NCI-H82 treated with DMSO at 0.1 percent for 48 hours (cell line): ENCODE measurements around the gene PHF19.

Experiments
- DNase-seq: peaks from one replicate; lab custom pipeline; 2025; ENCODE audit not compliant: unreplicated experiment; lab: John Stamatoyannopoulos, UW

PHF19 gene

DNA sequence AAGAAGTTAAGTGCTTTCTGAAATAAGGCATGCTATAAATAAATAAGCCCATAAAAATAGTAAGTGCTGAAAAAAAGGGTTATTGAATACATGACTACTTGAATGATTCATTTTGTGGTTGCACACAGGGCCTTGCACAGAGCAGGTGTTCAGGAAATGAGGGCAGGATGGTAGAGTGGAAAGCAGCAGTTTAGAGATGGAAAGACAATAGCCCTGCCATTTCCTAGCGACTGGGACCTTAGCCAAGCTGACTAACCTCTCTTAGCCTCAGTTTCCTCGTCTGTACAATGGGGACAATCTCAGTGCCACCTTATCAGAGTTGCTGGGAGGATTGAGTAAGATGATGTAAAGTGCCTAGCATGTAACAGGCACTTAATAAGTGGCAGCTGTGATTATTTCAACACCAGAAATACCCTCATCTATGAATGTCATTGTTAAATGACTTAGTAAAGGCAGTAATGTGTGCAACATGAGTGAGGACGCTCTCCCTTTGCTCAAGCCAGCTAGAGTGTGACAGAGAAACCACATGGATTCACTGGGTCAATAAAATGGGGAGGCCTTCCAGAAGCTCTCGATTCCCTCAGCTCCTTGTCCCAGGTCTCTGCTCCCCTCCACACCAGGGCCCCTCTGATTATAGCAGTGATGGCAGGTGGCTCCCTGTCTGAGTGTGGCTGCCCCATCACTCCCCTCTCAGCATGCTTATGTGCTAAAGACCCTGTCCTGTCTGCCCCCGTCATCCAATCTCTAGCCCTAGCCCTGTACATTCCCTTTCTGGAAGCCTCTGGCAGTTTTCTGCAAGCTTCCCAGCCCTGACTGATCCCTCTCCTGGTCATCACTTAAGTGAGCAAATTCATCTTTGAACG lies 16.0 kb upstream of the PHF19 start:
- DNase-seq: no peak

DNA sequence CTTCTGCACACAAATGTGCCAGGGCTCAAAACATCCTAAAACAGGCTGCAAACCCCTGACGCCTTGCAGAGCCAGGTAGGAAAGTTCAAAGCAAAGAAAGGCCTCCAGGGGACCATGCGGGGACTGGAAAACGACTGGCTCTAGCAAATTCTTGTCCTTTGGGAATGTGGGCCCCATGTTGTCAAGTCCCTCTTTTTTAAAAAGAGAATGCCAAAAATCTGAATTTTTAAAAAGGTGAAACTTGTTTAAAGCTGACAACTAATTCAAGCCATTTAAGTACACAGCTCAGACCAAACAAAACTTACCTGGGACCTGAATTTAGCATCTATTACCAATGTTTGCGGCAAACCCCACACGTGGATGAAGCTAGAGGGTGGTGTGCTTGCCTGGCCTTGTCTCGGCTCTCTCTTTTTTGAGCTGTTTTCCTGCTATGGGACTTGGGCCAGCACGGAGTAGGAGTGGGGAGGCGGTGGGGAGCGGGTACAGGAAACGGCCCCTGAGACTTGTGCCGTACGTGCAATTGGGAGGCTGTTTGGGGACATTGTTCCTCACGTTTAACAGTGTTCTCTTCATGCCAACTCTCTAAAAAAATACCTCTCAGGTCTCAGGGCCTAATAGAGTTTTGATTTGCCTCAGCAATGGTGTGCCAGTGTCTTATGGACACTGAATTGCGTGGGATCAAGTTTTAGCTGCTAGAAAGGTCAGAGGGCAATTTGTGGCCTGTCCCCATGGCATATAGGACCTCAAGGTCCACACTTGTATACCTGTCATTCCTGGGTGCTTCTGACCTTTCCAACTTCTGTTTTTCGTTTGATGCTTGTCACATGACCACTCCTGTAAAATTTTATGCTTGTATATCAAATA lies 15.1 kb upstream of the PHF19 start:
- DNase-seq: no peak

DNA sequence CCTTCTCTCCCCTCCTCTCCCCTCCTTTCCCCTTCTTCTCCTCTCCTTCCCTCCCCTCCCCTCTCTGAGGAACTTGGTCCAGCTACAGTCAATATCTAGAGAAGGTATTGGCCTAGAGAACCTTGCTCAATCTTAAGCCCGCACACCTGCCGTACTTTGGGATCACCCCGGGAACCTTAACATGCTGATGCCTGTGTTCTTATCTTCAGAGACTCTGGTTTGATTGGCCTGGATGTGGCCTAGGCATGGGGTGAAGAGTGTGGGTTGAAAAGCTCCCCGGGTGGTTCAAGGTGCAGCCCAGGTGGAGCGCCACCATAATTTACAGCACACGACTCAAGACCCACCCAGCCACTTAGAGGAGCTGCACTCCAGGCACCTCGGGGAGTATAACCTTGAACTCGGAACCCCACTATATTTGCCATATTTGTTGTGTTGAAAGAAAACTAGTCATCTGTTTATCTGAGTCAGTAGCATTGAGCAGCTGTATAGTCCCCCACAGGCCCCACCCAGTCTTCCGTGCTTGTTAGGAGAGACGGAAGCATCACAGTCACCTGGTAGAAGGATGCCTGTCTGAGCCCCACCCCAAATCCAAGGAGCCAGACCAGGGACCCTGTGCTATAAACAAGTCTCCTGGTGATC lies 14.4 kb upstream of the PHF19 start:
- DNase-seq: no peak

DNA sequence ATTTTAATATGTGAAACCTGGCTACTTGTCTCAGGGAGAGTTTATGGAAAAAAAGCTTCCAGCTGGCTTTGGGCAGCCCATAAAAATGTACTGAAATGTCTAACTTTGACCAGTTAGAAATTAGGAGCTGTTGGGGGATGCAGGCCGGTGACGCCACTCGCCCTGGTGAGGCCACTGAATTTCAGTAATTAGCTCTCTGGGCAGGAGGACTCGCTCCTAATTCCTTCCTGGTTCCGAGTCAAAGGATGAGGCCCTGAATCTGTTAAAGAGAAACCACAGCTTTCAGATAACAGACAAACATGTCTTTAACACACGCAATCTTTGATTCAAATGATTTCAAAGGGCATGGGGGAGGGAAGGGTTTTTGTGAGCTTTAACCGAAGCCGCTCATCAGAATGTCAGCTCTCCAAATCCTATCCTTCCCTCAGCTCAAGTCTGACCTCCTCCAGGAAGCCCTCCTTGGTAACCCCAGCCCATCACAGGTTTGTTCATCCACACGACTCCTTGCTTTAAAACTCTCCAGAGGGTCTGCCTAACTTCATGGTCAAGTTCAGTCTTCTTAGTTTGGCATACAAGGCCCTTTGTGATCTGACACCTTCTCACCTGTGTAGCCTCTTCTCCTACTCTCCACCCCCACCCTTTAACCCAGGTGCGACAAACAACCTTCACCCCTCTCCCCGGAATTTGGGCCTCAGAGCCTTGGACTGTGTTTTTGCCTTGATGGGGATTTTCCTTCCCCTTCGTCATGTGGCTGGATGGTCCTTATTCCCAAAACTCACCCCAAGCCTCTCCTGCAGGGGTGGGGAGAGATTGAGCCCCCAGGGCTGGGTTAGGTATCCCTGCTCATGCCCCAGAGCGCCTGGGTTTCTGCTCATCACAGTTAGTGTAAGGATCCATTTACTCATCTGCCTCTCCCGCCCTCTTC lies 13.6 kb upstream of the PHF19 start:
- no peak for DNase-seq

DNA sequence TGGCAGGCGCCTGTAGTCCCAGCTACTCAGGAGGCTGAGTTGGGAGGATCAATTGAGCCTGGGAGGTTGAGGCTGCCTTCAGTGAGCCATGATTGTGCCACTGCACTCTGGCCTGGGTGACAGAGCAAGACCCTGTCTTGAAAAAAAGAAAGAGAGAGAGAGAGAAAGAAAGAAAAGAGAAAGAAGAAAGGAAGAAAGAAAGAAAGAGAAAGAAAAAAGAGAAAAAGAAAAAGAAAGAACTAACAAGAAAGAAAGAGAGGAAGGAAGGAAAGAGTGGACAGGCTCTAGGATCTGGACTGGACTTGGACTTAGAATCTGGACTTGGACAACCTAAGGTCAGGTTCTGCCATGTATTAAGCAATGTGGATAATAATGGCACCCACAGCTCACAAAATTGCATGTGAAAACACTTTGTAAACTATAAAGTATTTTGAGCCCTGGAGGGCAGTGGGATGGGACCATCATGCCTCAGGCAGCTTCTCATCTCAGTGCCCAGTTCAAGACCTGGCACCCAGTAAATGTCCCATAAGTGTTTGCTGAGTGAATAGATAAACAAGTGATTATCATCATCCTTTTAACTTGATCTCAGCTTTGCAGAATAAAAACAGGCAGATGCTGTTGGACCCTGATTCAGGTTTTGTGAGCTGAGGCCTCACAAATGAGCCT lies 12.8 kb upstream of the PHF19 start:
- DNase-seq: peak; percentile 23

DNA sequence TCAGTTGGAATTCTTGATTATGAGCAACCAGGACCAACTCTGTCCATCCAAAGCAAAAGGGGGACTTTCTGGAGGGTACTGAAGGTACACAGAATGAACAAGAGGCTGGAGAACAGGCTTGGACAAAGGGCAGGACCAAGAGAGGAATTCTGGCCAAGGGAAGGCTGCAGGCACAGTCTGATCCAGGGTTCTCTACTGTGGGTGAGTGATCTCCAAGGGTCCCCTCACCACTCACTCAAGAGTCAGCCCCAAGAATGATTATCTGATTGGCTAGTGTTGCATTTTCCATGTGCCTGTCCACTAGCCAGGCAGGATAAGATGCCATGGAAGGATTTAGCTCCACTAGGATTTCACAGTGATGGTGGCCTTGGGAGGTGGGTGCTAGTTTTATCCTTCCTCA lies 11.6 kb upstream of the PHF19 start:
- no peak for DNase-seq

DNA sequence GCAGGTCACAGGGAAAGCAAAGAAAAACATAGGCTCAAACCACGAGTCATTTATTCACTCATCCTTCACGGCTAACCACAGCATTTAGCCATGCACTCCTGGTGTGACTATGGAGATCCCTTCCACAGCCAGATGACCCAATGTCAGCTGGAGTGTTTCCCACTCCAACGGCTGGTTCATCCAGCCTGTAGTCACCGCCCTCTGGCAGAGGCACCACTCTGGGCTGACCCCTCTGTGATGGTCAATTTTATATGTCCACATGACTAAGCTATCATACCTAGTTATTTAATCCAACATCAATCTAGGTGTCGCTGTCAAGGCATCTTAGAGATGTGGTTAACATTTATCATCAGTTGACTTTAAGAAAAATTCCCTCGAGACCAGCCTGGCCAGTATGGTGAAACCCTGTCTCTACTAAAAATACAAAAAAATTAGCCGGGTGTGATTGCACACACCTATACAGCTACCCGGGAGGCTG lies 9.5 kb upstream of the PHF19 start:
- no peak for DNase-seq

DNA sequence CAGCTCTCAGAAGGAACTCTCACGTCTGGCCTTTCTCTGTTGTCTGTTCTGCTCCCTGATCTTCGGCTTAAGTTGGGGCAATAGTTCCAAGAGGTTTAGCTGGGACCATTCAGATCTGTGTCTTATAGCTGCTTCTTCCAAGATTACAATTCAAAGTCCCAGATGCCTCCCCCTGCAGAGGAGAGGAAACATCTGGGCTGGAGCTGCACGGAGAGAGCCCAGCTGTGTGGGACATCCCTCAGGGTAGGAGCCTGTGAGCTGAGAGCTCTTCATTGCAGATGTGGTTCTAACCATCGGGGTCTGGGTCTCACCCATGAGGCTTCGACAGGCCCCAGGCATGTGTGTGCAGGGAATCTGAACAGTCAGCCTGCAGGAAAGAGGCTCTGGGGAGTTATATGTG lies 9.0 kb upstream of the PHF19 start:
- no peak for DNase-seq

DNA sequence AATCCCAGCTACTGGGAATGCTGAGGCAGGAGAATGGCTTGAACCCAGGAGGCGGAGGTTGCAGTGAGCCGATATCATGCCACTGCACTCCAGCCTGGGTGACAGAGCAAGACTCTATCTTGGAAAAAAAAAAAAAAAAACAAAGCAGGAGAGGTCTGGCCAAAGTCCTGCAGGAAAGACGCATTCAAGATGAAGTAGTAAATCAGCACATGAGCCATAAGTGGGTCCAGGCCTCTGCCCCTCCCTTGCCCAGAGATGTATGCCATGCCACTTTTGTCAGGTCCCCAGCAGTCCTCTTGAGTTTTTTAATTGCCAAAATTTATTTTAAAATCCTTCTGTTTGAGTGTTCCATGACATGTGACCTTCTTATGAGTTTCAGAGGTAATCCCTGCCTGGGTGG lies 8.5 kb upstream of the PHF19 start:
- DNase-seq: no peak

DNA sequence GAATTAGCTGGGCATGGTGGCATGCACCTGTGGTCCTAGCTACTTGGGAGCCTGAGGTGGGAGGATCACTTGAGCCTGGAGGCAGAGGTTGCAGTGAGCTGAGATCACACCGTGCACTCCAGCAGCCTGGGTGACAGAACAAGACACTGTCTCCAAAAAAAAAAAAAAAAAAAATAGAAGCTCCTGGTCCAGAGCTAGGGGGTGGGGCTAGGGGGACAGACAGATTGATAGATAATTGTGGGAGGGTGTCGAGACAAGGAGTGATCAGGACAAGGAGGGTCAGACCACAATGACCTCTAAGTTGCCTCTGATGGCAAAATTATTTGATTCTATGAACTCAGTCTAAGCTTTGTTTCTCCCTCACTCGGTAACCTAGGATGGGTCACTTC lies 6.6 kb upstream of the PHF19 start:
- no peak for DNase-seq

DNA sequence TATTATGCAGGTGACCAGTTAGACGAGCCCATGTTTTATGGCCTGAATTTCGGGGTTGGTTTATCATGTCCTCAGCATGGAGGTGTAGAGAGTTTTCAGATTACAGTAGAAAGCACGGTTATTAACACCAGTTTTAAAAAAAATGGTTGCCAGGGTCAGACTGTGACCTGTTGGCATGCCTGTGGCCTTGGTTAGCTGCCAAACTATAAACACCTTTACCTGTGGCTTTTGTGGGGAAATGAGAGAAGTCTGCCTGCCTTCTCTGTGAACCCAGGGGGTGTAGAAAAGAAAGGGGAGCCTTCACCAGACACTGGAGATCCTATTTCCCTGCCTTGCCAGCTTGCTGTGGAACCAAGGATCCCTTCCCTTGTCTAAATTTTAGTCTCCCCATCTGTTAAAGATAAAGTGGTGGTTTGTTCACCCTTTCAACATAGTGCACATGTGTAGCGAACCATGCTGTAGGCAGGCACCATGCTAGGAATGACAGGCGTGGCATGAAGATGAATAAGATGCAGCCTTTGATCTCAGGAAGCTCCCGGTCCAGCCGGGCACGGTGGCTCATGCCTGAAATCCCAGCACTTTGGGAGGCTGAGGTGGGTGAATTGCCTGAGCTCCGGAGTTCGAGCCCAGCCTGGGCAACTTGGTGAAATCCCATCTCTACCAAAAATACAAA lies 6.1 kb upstream of the PHF19 start:
- no peak for DNase-seq

DNA sequence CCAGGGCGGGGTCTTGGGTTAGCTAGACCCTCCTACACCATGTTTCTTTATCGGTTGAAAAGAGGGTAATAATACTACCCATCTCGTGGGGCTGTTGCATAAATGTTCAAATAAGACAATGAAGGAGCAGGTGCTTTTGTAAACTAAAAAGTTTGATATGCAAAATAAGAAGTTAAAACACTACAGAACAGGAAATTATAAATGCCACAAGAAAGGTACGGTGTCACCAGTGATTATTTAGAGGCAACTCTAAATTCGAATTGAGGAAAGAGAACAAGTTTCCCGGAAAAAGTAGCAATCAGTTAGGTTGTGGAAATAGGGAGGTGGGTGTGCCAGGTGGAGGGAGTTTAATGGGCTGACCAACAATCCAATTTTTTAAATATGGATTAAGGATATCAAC lies 2.5 kb upstream of the PHF19 start:
- DNase-seq: no peak

DNA sequence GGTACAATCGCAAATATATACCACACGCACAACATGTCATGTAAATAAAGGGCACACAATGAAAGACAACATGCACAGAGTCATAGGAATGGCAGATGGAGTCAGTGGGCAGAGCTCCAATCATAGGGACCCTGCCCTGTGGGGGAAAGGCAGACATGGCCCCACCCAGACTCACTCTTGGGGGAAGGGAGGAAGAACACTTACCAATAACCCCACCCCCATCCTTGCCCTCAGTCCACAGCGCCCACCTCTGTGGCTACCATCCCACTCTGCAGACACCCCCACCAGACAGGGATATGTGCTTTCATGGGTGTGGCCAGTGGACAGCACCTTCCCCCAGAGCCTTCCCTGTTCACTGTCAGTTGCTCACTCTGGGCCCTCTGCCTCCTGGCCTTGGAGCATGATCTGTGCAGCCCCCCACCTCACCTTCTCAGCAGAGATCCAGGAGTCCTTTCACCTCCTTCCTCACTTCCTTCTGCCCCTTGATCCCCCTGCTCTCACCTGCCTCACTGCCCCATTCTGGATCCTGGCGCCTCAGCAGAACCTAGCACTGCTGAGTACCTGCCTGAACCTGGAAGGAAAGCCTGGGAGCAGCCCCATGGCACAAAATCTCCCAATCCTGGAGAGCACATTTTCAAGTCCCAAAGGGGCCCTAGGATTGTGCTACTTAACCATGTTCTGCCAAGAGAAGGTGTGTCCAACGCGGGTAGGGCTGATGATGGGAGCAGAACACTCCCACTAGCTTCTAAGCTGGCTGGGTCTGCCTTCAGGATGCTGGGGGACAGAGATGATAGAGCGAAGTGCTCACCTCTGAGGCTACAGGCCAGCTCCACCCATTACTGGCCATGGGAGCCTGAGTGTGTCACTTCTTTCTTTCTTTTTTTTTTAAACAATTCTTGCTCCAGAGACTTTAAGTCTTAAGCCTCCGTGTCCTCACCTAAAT lies 1.5 kb upstream of the PHF19 start:
- DNase-seq: peak; percentile 38

DNA sequence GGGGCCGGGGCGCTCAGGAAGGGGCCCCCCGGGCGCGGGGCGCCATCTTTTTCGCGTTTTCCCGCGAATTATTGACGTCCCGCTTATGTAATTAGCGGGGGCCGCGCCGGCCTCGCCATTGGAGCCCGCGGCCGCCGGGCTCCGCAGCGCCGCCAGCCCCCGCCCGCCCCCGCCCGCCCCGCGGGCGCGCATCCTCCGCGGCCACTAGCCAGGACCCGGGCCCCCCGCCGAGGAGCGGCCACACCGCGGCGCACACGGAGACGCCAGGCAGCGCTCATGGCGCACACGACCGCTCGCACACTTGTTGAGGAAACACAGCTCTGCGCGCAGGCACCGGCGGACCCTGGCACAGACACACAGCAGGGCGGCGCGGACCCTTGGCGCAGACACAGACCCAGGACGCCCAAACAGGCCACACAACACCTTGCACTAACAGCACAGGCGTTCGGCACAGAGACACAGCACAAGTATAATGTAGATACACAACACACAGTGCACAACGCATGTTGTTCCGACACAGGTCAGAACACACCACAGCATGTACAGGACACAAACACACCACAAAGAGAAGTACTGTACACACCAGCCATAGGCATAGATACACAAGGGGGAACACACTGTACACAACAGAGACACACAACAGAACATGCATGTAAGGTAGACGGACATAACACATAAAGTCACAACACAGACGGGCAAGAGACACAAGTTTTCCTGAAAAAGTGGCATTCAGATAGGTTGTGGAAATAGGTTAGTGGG lies 467 bp upstream of the PHF19 start:
- DNase-seq: peak; percentile 30

DNA sequence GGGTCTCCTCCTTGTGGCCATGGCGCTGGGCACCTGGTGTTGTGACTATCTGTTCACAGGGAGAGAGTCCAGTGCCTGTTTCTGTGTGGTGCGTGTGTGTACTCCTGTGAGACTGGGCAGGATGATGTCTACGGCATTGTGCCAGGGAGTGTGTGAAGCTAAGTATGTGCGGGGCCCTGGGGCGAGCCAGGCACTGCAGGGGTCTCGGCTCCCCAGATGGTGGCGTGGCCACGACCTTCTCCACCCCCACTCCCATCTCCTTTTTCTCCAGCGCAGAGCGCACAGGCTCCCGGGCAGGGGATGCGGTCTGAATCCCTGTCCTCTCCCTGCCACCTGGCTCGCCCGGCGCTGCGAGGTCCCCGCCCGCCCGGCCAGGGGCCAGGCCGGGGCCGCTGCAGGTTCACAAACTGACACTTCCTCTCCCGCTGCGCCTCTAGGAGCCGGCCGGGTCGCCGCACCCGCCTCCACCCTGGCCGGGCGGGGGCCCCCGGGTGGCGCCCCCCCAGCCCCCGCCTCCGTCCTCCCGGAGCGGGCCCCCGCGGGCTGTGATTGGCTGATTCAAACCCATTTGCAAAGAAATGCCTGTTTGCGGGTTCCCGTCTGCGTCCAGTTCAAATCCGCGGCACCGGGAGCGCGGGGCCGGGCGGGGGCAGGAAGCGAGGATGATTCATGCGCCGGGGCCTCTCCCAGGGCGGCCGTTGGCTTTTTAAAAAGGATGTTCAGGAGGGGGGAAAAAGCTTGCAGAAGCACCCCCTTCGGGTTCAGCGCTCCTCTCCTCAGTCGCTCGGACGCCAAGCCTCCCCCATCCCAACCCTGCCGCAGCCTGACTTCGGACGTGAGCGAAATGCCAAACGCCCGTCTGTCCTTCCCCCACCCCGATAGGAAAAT lies 790 bp downstream of the PHF19 start:
- DNase-seq: peak; percentile 71

DNA sequence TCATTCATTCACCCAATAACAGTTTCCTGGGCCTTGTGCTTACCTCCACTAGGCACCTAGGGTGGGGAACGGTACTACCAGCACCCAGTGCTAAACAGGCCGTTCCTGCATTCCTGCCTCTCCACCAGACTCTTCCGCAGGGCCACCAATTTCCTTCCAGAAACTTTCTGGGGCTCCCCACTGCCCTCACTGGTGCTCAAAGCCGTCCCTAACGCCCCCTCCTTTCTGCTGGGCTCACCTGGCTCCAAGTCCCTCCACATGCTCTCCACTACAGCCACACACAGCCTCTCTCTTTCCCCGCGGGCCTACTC lies 1.4 kb downstream of the PHF19 start:
- no peak for DNase-seq

DNA sequence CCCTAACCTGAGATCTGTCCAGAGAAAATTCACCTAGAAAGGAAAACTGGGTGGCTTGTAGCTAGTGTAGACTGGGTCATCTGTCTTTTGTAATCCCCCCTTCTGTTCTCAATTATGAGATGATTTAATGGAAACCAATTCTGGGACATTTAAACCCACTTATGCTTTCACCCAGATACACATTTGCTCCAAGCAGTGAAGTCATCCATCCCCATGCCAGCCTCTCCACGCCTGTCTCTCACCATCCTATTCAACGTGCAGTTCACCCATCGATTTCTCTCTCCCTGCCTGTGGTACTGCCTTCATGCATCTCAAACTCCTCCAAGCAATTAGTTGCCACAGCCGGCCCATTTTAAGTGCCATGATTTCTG lies 1.8 kb downstream of the PHF19 start:
- DNase-seq: no peak
